Neural cell (in vitro differentiated cells): ENCODE data around the gene DENND1A. TPM values are rescaled to one million over a fixed set of nuclear protein-coding genes. Genes with fewer than 3 reads are reported as not detected.

ENCODE experiments used
- H2AFZ ChIP-seq: fragments of 200-600, 300-800 bp; sonication (generic), shearing (Covaris generic); 2 replicates; pipeline ENCODE4 v1.6.0; 2014; ENCODE audit warnings: low read depth, mild to moderate bottlenecking, antibody characterized with exemption, low read length, moderate library complexity
- H3F3A ChIP-seq: fragments of 200-600 bp; shearing (Covaris generic); 2 replicates; pipeline ENCODE4 v1.6.1; 2016; ENCODE audit warnings: mild to moderate bottlenecking, moderate library complexity, mixed read lengths, antibody characterized with exemption, low read length; ENCODE audit not compliant: insufficient read depth, poor library complexity, severe bottlenecking
- H3K27ac ChIP-seq: fragments of 200-600, 300-800 bp; sonication (generic), shearing (Covaris generic); 2 replicates; pipeline ENCODE4 v1.5.1; 2014; ENCODE audit warnings: mild to moderate bottlenecking, low read length, moderate library complexity
- H3K27me3 ChIP-seq: fragments of 300-800, 200-600 bp; sonication (generic), shearing (Covaris generic); 2 replicates; pipeline ENCODE4 v1.6.0; 2014; ENCODE audit warnings: mild to moderate bottlenecking, low read depth, low read length, moderate library complexity; ENCODE audit not compliant: insufficient read depth
- H3K36me3 ChIP-seq: fragments of 300-800, 200-600 bp; sonication (generic), shearing (Covaris generic); 2 replicates; pipeline ENCODE4 v1.5.1; 2014; ENCODE audit warnings: mild to moderate bottlenecking, antibody characterized with exemption, low read length, moderate library complexity; ENCODE audit not compliant: insufficient read depth
- H3K4me2 ChIP-seq: fragments of 300-800, 200-600 bp; sonication (generic), shearing (Covaris generic); 2 replicates; pipeline ENCODE4 v1.6.0; 2014; ENCODE audit warnings: mild to moderate bottlenecking, low read length
- H3K4me3 ChIP-seq: fragments of 300-800, 200-600 bp; sonication (generic), shearing (Covaris generic); 2 replicates; pipeline ENCODE4 v1.5.1; 2014; ENCODE audit warnings: mild to moderate bottlenecking, low read length, moderate library complexity
- H3K79me2 ChIP-seq: fragments of 200-600 bp; shearing (Covaris generic); replicated peaks from 2 replicates; pipeline ENCODE4 v1.6.0; 2014; ENCODE audit warnings: mild to moderate bottlenecking, low read length, moderate library complexity; ENCODE audit not compliant: insufficient read depth
- H3K9ac ChIP-seq: fragments of 300-800, 200-600 bp; sonication (generic), shearing (Covaris generic); 2 replicates; pipeline ENCODE4 v1.6.1; 2016; ENCODE audit warnings: mild to moderate bottlenecking, low read length, mixed read lengths
- H3K9me2 ChIP-seq: fragments of 200-600 bp; shearing (Covaris generic); 2 replicates; pipeline ENCODE4 v1.6.1; 2016; ENCODE audit warnings: mild to moderate bottlenecking, low read length, mixed read lengths; ENCODE audit not compliant: insufficient read depth
- H3K9me3 ChIP-seq: fragments of 200-600, 300-800 bp; sonication (generic), shearing (Covaris generic); 2 replicates; pipeline ENCODE4 v1.6.1; 2016; ENCODE audit warnings: mild to moderate bottlenecking, mixed run types, low read length, moderate library complexity, mixed read lengths
- H4K20me1 ChIP-seq: fragments of 200-600 bp; shearing (Covaris generic); 2 replicates; pipeline ENCODE4 v1.6.1; 2016; ENCODE audit warnings: mild to moderate bottlenecking, mixed run types; ENCODE audit not compliant: insufficient read depth
- CTCF ChIP-seq: fragments of 450-650 bp; IDR thresholded peaks from 2 replicates; pipeline ENCODE4 v1.5.1; 2014; ENCODE audit warnings: antibody characterized with exemption, mild to moderate bottlenecking, moderate library complexity; ENCODE audit not compliant: poor library complexity, severe bottlenecking
- EP300 ChIP-seq: fragments of 450-650 bp; conservative IDR thresholded peaks from 2 replicates; pipeline ENCODE4 v1.6.1; 2014; ENCODE audit warnings: antibody characterized with exemption, mild to moderate bottlenecking, moderate library complexity; ENCODE audit not compliant: poor library complexity, severe bottlenecking
- EZH2 ChIP-seq: fragments of 200-600, 300-800 bp; shearing (Covaris generic), sonication (generic); IDR thresholded peaks from 2 replicates; pipeline ENCODE4 v1.6.1; 2014; ENCODE audit warnings: antibody characterized with exemption, low read length, borderline replicate concordance, mild to moderate bottlenecking; ENCODE audit not compliant: insufficient read depth, poor library complexity, severe bottlenecking
- MXI1 ChIP-seq: fragments of 450-650 bp; conservative IDR thresholded peaks from 2 replicates; pipeline ENCODE4 v1.6.1; 2014; ENCODE audit warnings: antibody characterized with exemption, mild to moderate bottlenecking; ENCODE audit not compliant: poor library complexity, severe bottlenecking
- POLR2AphosphoS5 ChIP-seq: IDR thresholded peaks from 2 replicates; pipeline ENCODE4 v1.6.1; 2012
- RAD21 ChIP-seq: fragments of 450-650 bp; conservative IDR thresholded peaks from 2 replicates; pipeline ENCODE4 v1.6.1; 2014; ENCODE audit warnings: antibody characterized with exemption, mild to moderate bottlenecking, moderate library complexity
- REST ChIP-seq: IDR thresholded peaks from 2 replicates; pipeline ENCODE4 v1.6.1; 2012; ENCODE audit warnings: borderline replicate concordance
- SMC3 ChIP-seq: fragments of 450-650 bp; conservative IDR thresholded peaks from 2 replicates; pipeline ENCODE4 v1.6.1; 2014; ENCODE audit warnings: antibody characterized with exemption, mild to moderate bottlenecking, moderate library complexity; ENCODE audit not compliant: poor library complexity
- TAF1 ChIP-seq: IDR thresholded peaks from 2 replicates; pipeline ENCODE4 v1.6.1; 2012; ENCODE audit warnings: low read depth
- polyA plus RNA-seq: library from polyadenylated mRNA; depleted of rRNA; stranded (reverse); fragments of >200 nt; gene quantifications from 2 replicates; pipeline ENCODE4 v1.2.3, GENCODE V29; 2014

The DENND1A gene
- polyA plus RNA-seq, 1 donor from 2014 or later = 2.3 TPM

- H3K4me3 ChIP-seq = peak overlapping the region; percentile 35
- H3K9me2 ChIP-seq = no peaks in the 10 kb centered on the region
- peaks cover 55% of the 10 kb centered on the region for H3K79me2 ChIP-seq
- TF ChIP-seq EP300 (no peak), EZH2 (no peak), SMC3 (no peak), MXI1 (no peak), RAD21 (no peak), REST (no peak), TAF1 (no peak), POLR2AphosphoS5 (no peak), CTCF (no peak)
- no peaks in the 10 kb centered on the region for H4K20me1 ChIP-seq
- no peak overlapping the region for H3K27ac ChIP-seq
- H3F3A ChIP-seq = no peaks in the 10 kb centered on the region
- H3K27me3 ChIP-seq = no peaks in the 10 kb centered on the region
- H3K9me3 ChIP-seq = no peaks in the 10 kb centered on the region
- H3K36me3 ChIP-seq = no peaks in the 10 kb centered on the region
- peak overlapping the region; percentile 32 for H3K9ac ChIP-seq
- H3K4me2 ChIP-seq = no peak overlapping the region
- no peak overlapping the region for H2AFZ ChIP-seq
Measured at GRCh38 chr9:123356851-123357742, 572.8 kb downstream of the DENND1A start.

GRCh38 chr9:123355761-123356431 is 574.0 kb downstream of the DENND1A start, which contains the start of gene CRB2:
CRB2 (plus strand) TSS chr9:123356197; CDS start chr9:123356261, 64 bp downstream.
- H3K27ac ChIP-seq = no peak within 1 kb of the TSS
- H3K9me2 ChIP-seq = no peaks in the 10 kb centered on the region
- no peaks in the 10 kb centered on the region for H3K27me3 ChIP-seq
- peak within 1 kb of the TSS; percentile 35 for H3K4me3 ChIP-seq
- no peaks in the 10 kb centered on the region for H3K9me3 ChIP-seq
- H3K9ac ChIP-seq = peak within 1 kb of the TSS; percentile 32
- H3F3A ChIP-seq = no peaks in the 10 kb centered on the region
- no peaks in the 10 kb centered on the region for H4K20me1 ChIP-seq
- no peak for TF ChIP-seq EP300
- peaks cover 43% of the 10 kb centered on the region for H3K79me2 ChIP-seq
- H3K4me2 ChIP-seq = no peak within 1 kb of the TSS
- H2AFZ ChIP-seq = no peak within 1 kb of the TSS
- H3K36me3 ChIP-seq = no peaks in the 10 kb centered on the region
